Fibroblast of pulmonary artery (primary cell): ENCODE data around the gene SPESP1.

Experiments
- DNase-seq: peaks from one replicate; pipeline ENCODE4 v3.0.0-alpha.2; 2010; ENCODE audit warnings: low read depth
- H3K4me3 ChIP-seq: replicated peaks from 2 replicates; pipeline ENCODE4 v1.5.1; 2011; ENCODE audit warnings: low read depth, mild to moderate bottlenecking, control low read depth, low read length, moderate library complexity
- CTCF ChIP-seq: IDR thresholded peaks from 2 replicates; pipeline ENCODE4 v1.5.1; 2011; ENCODE audit warnings: mild to moderate bottlenecking, control low read depth, low read length, inconsistent platforms; ENCODE audit errors: missing control alignments

SPESP1 gene

GRCh38 chr15:68897016-68897415 lies 33.3 kb upstream of the SPESP1 start:
- no peak for TF ChIP-seq CTCF
- no peak for DNase-seq
- no peak overlapping the region for H3K4me3 ChIP-seq

GRCh38 chr15:68900027-68900426 lies 30.3 kb upstream of the SPESP1 start:
- no peak for TF ChIP-seq CTCF
- H3K4me3 ChIP-seq = no peak overlapping the region
- no peak for DNase-seq

GRCh38 chr15:68907396-68907923 lies 22.9 kb upstream of the SPESP1 start:
- no peak for TF ChIP-seq CTCF
- DNase-seq = no peak
- no peak overlapping the region for H3K4me3 ChIP-seq

- TF ChIP-seq CTCF = no peak
- H3K4me3 ChIP-seq = no peak overlapping the region
- no peak for DNase-seq
Measured at GRCh38 chr15:68909601-68910100, 20.7 kb upstream of the SPESP1 start.

GRCh38 chr15:68910341-68910740 lies 20.0 kb upstream of the SPESP1 start:
- H3K4me3 ChIP-seq = no peak overlapping the region
- no peak for DNase-seq
- TF ChIP-seq CTCF = no peak

GRCh38 chr15:68910816-68911215 lies 19.5 kb upstream of the SPESP1 start:
- DNase-seq = no peak
- H3K4me3 ChIP-seq = no peak overlapping the region
- no peak for TF ChIP-seq CTCF

- no peak overlapping the region for H3K4me3 ChIP-seq
- no peak for TF ChIP-seq CTCF
- DNase-seq = no peak
Measured at GRCh38 chr15:68921926-68922325, 8.4 kb upstream of the SPESP1 start.
